Mucosa of rectum (tissue), 2 donors: Measurements from ENCODE around the gene COL26A1.

Source experiments
- H3K27ac ChIP-seq, 2 donors: one replicate each; pipeline ENCODE4 v1.7.0; 2013; ENCODE audit warnings: inconsistent platforms in 2 of 2, low read depth in 2 of 2, low read length in 2 of 2
- H3K27me3 ChIP-seq, 2 donors: one replicate each; pipeline ENCODE4 v1.7.0; 2013; ENCODE audit warnings: low read length in 2 of 2; ENCODE audit not compliant: control insufficient read depth in 2 of 2, insufficient read depth in 2 of 2
- H3K36me3 ChIP-seq, 2 donors: one replicate each; pipeline ENCODE4 v1.7.0; 2013; ENCODE audit warnings: low read length in 2 of 2; ENCODE audit not compliant: control insufficient read depth in 2 of 2, insufficient read depth in 2 of 2
- H3K4me1 ChIP-seq, 2 donors: one replicate each; pipeline ENCODE4 v1.7.0; 2013; ENCODE audit warnings: low read length in 2 of 2, mild to moderate bottlenecking in 1 of 2; ENCODE audit not compliant: control insufficient read depth in 2 of 2, insufficient read depth in 2 of 2
- H3K4me3 ChIP-seq, 2 donors: one replicate each; pipeline ENCODE4 v1.7.0; 2013; ENCODE audit warnings: low read length in 2 of 2
- H3K9ac ChIP-seq, 2 donors: one replicate each; pipeline ENCODE4 v1.7.0; 2013; ENCODE audit warnings: low read length in 2 of 2, low read depth in 1 of 2, mild to moderate bottlenecking in 1 of 2
- H3K9me3 ChIP-seq, 2 donors: one replicate each; pipeline ENCODE4 v1.7.0; 2013; ENCODE audit warnings: low read length in 2 of 2; ENCODE audit not compliant: control insufficient read depth in 2 of 2
- donor health status: healthy.
- donor health status: Normal muscosa, but diverticular disease.

The COL26A1 gene

GRCh38 chr7:101563943-101564777 is 201.5 kb downstream of the COL26A1 start:
- Histone ChIP-seq H3K4me1 (peaks cover 0 to 2% of the 10 kb centered on the region in 2 donors), H3K27me3 (peaks cover 0 to 2% of the 10 kb centered on the region in 2 donors), H3K27ac (no peak overlapping the region), H3K4me3 (no peak overlapping the region), H3K36me3 (no peaks in the 10 kb centered on the region), H3K9ac (no peak overlapping the region), H3K9me3 (no peaks in the 10 kb centered on the region)

DNA sequence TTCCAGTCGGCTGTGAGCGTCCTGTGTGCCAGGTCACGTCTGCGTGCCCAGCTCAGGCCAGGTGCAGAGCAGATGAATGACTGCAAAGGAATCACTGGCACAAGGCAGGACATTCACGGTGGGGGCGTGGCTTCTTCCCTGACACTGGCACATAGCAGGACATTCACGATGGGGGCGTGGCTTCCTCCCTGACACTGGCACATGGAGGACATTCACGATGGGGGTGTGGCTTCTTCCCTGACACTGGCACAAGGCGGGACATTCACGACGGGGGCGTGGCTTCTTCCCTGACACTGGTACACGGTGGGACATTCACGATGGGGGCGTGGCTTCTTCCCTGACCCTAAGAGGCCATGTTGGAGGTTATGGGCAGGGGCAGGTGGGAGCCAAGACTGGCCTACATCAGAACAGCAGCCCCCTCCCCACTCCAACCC is 202.1 kb downstream of the COL26A1 start:
- H3K4me3 ChIP-seq: no peak overlapping the region
- no peak overlapping the region for H3K27ac ChIP-seq
- H3K27me3 ChIP-seq: peaks cover 0 to 2% of the 10 kb centered on the region in 2 donors
- H3K9ac ChIP-seq: no peak overlapping the region
- no peaks in the 10 kb centered on the region for H3K9me3 ChIP-seq
- no peaks in the 10 kb centered on the region for H3K36me3 ChIP-seq
- peaks cover 0 to 2% of the 10 kb centered on the region in 2 donors for H3K4me1 ChIP-seq

DNA sequence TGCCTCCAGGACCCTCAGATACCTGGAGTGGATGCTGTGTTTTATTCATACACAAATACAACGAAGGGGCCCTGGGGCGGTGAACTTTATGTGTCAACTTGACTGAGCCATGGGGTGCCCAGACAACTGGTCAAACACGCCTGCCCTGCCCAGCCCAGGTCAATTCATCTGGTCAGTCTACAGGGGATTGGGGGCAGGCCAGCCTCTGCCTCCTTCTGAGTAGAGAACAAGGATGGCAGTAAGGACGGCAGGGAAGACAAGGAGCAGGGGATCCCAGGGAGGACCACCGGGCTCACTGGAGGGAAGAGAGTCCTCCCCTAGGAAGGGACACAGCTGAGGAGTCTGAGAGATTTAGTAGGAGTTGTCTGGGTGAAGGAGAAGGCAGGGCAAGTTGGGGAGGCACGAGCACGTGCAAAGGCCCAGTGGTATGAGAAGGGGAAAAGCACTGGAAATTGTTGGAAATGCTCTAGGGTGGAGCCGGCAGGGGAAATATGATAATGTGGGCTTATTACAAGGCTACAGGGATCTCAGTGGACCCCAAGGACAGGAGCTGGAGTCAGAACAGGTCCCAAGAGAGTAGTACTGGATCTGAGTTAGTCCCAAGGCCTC is 203.0 kb downstream of the COL26A1 start:
- Histone ChIP-seq H3K27me3 (peaks cover 0 to 2% of the 10 kb centered on the region in 2 donors), H3K9me3 (no peaks in the 10 kb centered on the region), H3K9ac (no peak overlapping the region), H3K27ac (no peak overlapping the region), H3K4me3 (no peak overlapping the region), H3K36me3 (no peaks in the 10 kb centered on the region), H3K4me1 (peaks cover 0 to 2% of the 10 kb centered on the region in 2 donors)

DNA sequence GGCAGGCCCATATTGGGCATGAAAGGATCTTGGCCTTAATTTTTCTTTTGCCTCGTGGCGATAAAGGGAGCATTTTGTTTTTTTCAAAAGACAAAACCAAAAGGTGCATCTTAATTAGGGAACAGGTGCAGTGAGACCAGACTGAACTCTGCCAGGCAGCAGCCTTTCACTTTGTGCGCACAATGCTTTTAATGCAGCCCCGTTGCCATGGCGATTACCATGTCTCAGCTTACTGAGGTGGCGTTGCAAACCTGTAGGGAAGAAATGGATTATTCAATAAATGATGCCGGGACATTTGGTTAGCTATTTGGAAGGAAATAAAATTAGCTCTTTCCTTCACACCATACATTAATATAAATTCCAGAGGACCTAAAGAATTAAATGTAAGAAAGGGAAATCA is 204.6 kb downstream of the COL26A1 start:
- Histone ChIP-seq H3K9me3 (no peaks in the 10 kb centered on the region), H3K27ac (no peak overlapping the region), H3K4me1 (peaks cover 0 to 2% of the 10 kb centered on the region in 2 donors), H3K4me3 (no peak overlapping the region), H3K27me3 (peaks cover 0 to 2% of the 10 kb centered on the region in 2 donors), H3K36me3 (no peaks in the 10 kb centered on the region), H3K9ac (no peak overlapping the region)

- Histone ChIP-seq H3K4me3 (no peak overlapping the region), H3K9me3 (no peaks in the 10 kb centered on the region), H3K27me3 (peaks cover 0 to 2% of the 10 kb centered on the region in 2 donors), H3K9ac (no peak overlapping the region), H3K36me3 (no peaks in the 10 kb centered on the region), H3K27ac (no peak overlapping the region), H3K4me1 (peaks cover 6 to 8% of the 10 kb centered on the region in 2 donors)
These were observed 209.5 kb downstream of the COL26A1 start for GRCh38 chr7:101572156-101572555.

DNA sequence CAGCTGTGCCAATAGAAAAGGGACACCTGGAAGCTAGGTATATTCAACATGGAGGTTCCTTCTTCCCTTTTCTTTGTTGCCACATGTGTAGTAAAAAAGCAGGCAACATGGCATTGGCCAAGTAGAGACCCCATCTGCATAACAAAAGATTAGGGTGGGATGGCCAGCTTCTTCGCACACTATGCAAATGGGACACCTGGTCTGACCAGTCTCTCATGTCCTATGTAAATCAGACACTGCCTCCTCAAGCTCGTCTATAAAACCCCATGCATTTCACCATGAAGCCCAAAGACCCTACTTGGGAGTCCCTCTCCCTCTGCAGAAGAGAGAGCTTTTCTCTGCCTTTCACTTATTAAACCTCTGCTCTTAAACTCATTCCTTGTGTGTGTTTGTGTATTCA is 212.5 kb downstream of the COL26A1 start:
- Histone ChIP-seq H3K27ac (no peak overlapping the region), H3K9me3 (no peaks in the 10 kb centered on the region), H3K4me3 (no peak overlapping the region), H3K9ac (no peak overlapping the region), H3K27me3 (no peaks in the 10 kb centered on the region), H3K36me3 (no peaks in the 10 kb centered on the region), H3K4me1 (peaks cover 6 to 8% of the 10 kb centered on the region in 2 donors)

- H3K9ac ChIP-seq: no peak overlapping the region
- no peaks in the 10 kb centered on the region for H3K27me3 ChIP-seq
- H3K27ac ChIP-seq: no peak overlapping the region
- H3K4me3 ChIP-seq: no peak overlapping the region
- no peaks in the 10 kb centered on the region for H3K9me3 ChIP-seq
- H3K36me3 ChIP-seq: no peaks in the 10 kb centered on the region
- H3K4me1 ChIP-seq: peaks cover 6 to 8% of the 10 kb centered on the region in 2 donors
These were observed 213.0 kb downstream of the COL26A1 start for GRCh38 chr7:101575721-101576120.

DNA sequence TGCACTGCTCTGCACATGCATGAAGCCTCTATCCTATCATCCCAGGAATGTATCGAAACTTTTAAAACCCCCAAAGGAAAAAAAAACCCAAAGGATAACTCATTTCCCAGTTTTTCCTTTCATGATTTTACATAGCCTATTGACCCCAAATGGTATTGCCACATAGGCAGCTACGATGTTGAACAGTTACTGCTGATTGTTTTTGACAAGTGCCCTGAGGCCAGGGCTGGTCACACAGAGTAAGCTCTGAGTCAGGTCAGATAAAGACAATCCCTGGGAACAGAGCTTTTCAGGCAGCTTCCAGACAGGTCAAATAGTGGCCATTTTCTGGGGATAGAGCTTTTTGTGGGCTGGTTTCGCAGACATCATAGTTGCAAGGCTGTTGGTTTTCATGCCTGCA is 214.3 kb downstream of the COL26A1 start:
- Histone ChIP-seq H3K36me3 (no peaks in the 10 kb centered on the region), H3K27me3 (no peaks in the 10 kb centered on the region), H3K9ac (no peak overlapping the region), H3K27ac (no peak overlapping the region), H3K4me3 (no peak overlapping the region), H3K4me1 (peaks cover 6 to 8% of the 10 kb centered on the region in 2 donors), H3K9me3 (no peaks in the 10 kb centered on the region)

DNA sequence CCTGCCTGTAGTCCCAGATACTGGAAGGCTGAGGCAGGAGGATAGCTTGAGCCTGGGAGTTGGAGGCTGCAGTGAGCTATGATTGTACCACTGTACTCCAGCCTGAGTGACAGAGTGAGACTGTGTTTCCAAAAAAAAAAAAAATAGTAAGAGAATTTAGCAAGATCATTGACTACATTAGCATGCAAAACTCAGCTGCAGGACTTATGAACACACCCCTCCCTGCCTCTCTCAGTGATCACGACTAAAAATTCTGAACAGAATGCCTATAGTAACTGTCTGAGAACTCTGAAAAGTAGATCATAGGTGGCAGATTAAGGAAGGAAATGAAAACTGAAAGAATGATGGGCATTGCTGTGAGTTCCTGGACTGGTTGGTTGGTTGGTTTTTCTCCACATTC is 215.9 kb downstream of the COL26A1 start:
- Histone ChIP-seq H3K27me3 (no peaks in the 10 kb centered on the region), H3K9me3 (no peaks in the 10 kb centered on the region), H3K4me1 (peaks cover 6 to 8% of the 10 kb centered on the region in 2 donors), H3K36me3 (no peaks in the 10 kb centered on the region), H3K4me3 (no peak overlapping the region), H3K27ac (no peak overlapping the region), H3K9ac (no peak overlapping the region)

GRCh38 chr7:101580596-101580995 is 217.9 kb downstream of the COL26A1 start:
- Histone ChIP-seq H3K9me3 (no peaks in the 10 kb centered on the region), H3K9ac (no peak overlapping the region), H3K4me3 (no peak overlapping the region), H3K36me3 (no peaks in the 10 kb centered on the region), H3K27me3 (no peaks in the 10 kb centered on the region), H3K27ac (no peak overlapping the region), H3K4me1 (peaks cover under 1 to 14% of the 10 kb centered on the region in 2 donors)
